Neutrophil (primary cell): Measurements from ENCODE around the gene PKP4.

Experiments
- H3K27ac ChIP-seq: fragments of 200-600 bp; sonication (generic); 2 replicates; pipeline ENCODE4 v1.5.1; 2016; ENCODE audit warnings: mild to moderate bottlenecking, moderate library complexity
- H3K27me3 ChIP-seq: fragments of 200-600 bp; sonication (generic); 2 replicates; pipeline ENCODE4 v1.6.0; 2016; ENCODE audit warnings: mild to moderate bottlenecking
- H3K36me3 ChIP-seq: fragments of 200-600 bp; sonication (generic); 2 replicates; pipeline ENCODE4 v1.5.1; 2017
- H3K4me1 ChIP-seq, 2 experiments: fragments of 200-600 bp in 1 of 2; sonication (generic) in 1 of 2; 1 replicate in 1 of 2; 2 replicates in 1 of 2; pipeline versions ENCODE4 v1.5.1 to v1.6.1; 2013 to 2016; ENCODE audit warnings: low read depth in 1 of 2, low read length in 1 of 2, mild to moderate bottlenecking in 1 of 2, moderate library complexity in 1 of 2; ENCODE audit not compliant: control insufficient read depth in 1 of 2, insufficient read depth in 1 of 2
- H3K4me3 ChIP-seq, 2 experiments: fragments of 200-600 bp in 1 of 2; sonication (generic) in 1 of 2; 1 replicate in 1 of 2; 2 replicates in 1 of 2; pipeline ENCODE4 v1.5.1; 2013 to 2016; ENCODE audit warnings: low read depth in 1 of 2, low read length in 1 of 2, mild to moderate bottlenecking in 1 of 2, moderate library complexity in 1 of 2
- H3K9me3 ChIP-seq: fragments of 200-600 bp; sonication (generic); 2 replicates; pipeline ENCODE4 v1.5.1; 2016
- TF ChIP-seq, protein P1 (sequence below): fragments of 200-600 bp; sonication (generic); IDR thresholded peaks from 2 replicates; pipeline ENCODE4 v1.5.1; 2016; ENCODE audit warnings: antibody characterized with exemption

PKP4 gene

DNA sequence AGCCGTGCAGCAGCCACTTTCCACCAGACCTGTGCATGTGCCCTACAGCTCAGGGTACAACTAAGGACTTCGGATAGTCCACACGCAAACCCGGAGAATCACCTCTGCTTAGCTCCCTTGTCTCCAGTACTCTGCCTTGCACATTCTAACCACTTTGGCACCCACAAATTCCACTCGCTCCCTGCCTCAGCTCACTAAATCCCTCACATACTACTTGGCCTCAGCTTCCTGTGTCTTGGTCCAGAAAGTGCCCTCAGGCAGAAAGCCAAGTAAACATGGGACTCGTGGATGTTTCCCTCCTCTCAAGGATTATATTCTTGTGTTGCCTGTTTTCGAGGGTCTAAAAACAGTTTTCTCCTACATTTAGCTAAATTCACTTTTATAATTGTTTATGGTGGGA, 180.6 kb downstream of the PKP4 start:
- no peaks in the 10 kb centered on the region for H3K9me3 ChIP-seq
- H3K27ac ChIP-seq, result no peak overlapping the region
- H3K36me3 ChIP-seq, result peaks cover 60% of the 10 kb centered on the region
- H3K27me3 ChIP-seq, result no peaks in the 10 kb centered on the region
- H3K4me3 ChIP-seq, result no peak overlapping the region
- no peaks in the 10 kb centered on the region for H3K4me1 ChIP-seq
- TF ChIP-seq, protein P1, sequence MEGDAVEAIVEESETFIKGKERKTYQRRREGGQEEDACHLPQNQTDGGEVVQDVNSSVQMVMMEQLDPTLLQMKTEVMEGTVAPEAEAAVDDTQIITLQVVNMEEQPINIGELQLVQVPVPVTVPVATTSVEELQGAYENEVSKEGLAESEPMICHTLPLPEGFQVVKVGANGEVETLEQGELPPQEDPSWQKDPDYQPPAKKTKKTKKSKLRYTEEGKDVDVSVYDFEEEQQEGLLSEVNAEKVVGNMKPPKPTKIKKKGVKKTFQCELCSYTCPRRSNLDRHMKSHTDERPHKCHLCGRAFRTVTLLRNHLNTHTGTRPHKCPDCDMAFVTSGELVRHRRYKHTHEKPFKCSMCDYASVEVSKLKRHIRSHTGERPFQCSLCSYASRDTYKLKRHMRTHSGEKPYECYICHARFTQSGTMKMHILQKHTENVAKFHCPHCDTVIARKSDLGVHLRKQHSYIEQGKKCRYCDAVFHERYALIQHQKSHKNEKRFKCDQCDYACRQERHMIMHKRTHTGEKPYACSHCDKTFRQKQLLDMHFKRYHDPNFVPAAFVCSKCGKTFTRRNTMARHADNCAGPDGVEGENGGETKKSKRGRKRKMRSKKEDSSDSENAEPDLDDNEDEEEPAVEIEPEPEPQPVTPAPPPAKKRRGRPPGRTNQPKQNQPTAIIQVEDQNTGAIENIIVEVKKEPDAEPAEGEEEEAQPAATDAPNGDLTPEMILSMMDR, result no peak

DNA sequence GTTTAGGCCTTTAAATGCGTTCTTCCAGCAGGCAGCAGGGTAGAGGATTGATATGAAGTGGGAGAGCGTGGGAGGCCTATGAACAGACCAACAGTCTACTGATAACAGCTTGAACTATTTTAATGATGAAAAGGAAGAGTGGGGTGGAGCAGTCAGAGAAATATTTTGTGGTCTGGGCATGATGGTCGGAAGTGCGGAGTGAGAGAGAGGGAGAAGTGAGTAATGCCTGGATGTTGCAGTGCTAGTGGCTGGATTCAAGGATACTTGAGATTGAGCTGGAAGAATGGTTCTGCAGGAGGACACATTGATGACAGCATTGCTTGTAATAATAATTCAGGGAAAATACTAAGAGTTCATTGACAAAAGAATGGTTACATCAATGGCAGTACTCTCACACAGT, 187.4 kb downstream of the PKP4 start:
- TF ChIP-seq, protein P1, result no peak
- no peaks in the 10 kb centered on the region for H3K27me3 ChIP-seq
- H3K4me3 ChIP-seq, result no peak overlapping the region
- H3K4me1 ChIP-seq, result no peaks in the 10 kb centered on the region
- H3K36me3 ChIP-seq, result peaks cover 45% of the 10 kb centered on the region
- no peaks in the 10 kb centered on the region for H3K9me3 ChIP-seq
- H3K27ac ChIP-seq, result no peak overlapping the region

DNA sequence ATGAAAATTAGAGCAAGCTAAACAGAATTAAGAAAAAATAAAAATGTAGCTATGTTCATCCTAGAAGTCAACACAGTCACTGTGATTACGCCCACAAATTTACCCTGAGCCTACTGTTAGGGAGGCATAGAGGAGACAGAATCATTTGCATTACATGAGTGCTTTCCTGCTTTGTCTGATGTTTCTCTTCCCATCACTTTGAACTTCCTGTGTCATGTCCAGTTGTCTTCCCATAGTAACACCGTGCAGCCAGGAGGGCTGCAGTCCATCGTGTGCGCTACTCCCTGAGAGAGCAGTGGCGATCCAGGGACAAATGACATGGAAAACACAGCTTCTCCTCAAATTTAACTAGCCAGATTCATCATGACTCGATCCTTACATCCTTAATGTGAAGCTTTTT, 188.5 kb downstream of the PKP4 start:
- H3K27me3 ChIP-seq, result no peaks in the 10 kb centered on the region
- TF ChIP-seq, protein P1, result no peak
- H3K4me3 ChIP-seq, result no peak overlapping the region
- no peaks in the 10 kb centered on the region for H3K9me3 ChIP-seq
- no peaks in the 10 kb centered on the region for H3K4me1 ChIP-seq
- peaks cover 44% of the 10 kb centered on the region for H3K36me3 ChIP-seq
- H3K27ac ChIP-seq, result no peak overlapping the region

DNA sequence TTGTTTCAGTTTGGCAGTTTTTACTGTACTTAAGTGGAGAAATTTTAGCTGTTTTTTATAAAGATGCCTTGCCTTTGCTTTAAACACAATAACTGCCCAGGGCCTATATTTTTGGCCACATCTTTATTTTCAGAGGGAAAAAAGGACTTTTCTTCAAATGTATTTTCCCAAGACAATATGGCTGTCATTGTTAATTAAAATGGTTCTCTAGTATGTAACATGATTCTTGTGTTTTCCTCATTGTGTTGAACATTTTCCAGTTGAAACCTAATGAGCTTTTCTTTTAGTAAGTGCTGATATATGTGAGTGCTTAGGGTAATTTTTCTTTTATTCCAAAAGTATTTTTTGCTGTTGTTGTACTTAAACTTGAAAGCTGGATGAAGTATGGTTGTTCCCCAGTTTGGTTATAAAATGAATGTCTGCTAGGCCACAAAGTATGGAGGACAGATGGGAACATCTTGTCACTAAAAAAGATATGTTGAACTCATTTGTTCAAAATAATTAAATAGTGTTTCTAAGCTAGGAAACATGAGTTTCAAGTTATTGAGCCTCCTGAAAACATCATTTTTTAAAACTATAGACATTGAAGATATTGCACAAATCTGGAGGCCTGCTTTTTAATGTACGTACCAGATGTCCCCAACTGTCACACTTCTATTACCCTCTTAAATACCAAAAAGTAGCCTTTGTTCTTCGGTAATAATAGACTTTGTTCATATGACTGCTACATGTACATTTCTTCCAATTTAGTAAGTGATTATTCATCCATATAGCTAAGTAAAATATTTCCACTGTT, 190.9 kb downstream of the PKP4 start:
- Histone ChIP-seq H3K9me3 (no peaks in the 10 kb centered on the region), H3K27me3 (no peaks in the 10 kb centered on the region), H3K36me3 (peaks cover 42% of the 10 kb centered on the region), H3K4me3 (no peak overlapping the region), H3K4me1 (no peaks in the 10 kb centered on the region), H3K27ac (no peak overlapping the region)
- TF ChIP-seq, protein P1, result no peak

DNA sequence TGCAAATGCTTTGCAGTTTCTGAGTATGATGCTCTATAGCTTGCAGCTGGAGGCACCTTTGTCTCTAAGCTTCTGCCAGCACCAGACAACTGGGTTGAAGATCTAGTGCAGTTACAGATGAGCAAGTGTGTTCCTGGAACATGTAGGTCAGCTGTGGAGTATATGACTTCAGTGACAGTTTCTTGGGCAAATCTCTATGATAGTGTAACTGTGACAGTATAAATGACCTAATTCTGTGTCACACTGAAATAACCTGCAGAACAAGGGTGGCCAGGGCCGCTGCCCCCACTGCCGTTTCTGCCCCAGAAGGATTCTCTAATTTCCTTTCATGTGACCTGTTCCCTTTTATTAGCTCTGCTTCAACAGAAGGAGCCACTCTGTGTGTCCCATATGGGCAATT, 193.1 kb downstream of the PKP4 start:
- Histone ChIP-seq H3K36me3 (peaks cover 33% of the 10 kb centered on the region), H3K4me3 (no peak overlapping the region), H3K4me1 (no peaks in the 10 kb centered on the region), H3K27me3 (no peaks in the 10 kb centered on the region), H3K9me3 (no peaks in the 10 kb centered on the region), H3K27ac (no peak overlapping the region)
- TF ChIP-seq, protein P1, result no peak
